HG02938 (cell line): ENCODE measurements around the gene RPS6KB2.
"Not testable (repeated sequence)": the region's sequence is repeated elsewhere in the genome, so short reads cannot be mapped to it uniquely, and the experiment has no call there.

Experiments used
- ATAC-seq: cut with Tn5 transposase; IDR thresholded peaks from one replicate; pipeline ENCODE4 v1.9.1; 2021; ENCODE audit warnings: mild to moderate bottlenecking, moderate library complexity; ENCODE audit not compliant: unreplicated experiment

The RPS6KB2 gene

DNA sequence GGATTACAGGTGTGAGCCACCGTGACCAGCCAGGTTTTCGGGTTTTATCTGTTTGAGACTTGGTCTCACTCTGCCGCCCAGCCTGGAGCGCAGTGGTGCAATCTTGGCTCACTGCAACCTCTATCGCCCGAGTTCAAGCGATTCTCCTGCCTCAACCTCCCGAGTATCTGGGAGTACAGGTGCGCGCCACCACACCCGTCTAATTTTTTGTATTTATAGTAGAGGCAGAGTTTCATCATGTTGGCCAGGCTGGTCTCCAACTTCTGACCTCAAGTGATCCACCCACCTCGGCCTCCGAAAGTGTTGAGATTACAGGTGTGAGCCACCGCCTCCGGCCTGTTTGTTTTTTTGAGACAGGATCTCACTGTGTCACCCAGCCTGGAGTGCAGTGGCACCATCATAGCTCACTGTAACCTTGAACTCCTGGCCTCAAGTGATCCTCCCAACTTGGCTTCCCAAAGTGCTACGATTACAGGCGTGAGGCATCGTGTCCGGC, 882 bp upstream of the RPS6KB2 start:
- ATAC-seq: not testable (repeated sequence)

DNA sequence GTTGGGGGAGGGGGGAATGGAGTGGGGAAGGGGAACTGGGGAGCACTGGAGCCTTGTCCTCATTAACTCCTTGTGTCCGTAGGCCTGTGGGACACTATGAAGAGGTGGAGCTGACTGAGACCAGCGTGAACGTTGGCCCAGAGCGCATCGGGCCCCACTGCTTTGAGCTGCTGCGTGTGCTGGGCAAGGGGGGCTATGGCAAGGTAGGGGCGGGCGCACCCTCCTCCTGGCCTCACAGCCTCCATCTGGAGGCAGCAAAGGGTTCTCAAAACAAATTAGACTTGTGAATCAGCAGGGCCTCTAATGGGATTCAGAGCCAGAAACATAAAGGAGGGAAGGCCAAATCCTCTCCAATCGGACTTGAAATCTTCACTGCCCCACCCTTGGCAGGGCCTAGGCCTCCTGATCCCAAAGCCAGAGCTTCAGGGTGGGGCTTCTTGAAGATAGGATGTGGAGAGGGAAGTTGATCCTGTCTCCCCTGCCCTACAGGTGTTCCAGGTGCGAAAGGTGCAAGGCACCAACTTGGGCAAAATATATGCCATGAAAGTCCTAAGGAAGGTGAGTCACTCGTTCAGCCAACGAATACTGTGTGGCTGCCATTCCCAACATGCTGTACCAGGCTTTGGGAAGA, 859 bp downstream of the RPS6KB2 start:
- ATAC-seq: no peak

DNA sequence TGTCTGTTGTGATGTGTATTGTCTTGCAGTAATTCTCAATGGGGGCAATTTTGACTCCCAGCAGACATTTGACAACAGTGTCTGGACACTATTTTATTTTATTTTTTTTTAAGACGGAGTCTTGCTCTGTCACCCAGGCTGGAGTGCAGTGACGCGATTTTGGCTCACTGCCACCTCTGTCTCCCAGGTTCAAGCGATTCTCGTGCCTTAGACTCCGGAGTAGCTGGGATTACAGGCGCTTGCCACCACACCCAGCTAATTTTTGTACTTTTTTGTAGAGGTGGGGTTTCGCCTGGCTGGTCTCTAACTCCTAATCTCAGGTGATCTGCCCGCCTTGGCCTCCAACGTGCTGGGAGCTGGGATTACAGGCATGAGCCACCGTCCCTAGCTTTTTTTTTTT, 1.4 kb downstream of the RPS6KB2 start:
- no peak for ATAC-seq

DNA sequence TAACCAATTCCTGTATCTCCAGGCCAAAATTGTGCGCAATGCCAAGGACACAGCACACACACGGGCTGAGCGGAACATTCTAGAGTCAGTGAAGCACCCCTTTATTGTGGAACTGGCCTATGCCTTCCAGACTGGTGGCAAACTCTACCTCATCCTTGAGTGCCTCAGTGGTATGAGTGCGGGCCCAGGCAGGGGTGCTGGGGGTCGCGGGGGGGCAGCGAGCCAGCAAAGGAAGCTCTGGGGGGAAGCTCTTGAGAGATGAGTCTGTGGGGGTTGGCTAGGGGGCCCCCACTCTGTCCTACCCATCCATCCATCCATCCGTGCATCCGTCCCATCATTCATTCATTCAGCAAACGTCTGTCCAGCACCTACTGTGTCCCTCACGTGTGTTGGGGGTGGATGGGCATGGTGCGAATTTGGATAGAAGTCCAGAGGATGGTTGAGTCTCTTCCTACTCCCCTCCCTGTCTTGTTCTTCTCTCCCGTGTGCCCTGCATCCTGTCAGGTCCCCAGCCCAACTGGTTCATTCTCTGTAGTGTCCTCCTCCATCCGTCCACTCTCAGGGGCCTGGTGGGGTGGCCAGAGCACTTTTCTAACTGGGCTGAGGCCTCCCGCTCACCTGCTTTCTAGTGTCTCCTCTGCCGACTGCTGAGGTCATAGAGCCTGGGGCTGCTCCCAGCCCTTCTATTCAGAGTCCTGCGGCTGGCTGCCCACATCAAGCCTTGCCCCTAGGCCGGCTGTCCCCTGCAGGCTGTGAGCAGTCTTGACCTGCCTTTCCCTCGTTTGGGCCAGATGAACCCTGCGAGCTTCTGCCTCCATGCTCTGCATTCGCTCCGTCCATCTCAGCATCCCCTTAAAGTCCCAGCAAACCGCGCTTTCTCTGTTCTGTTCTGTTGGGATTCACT, 3.3 kb downstream of the RPS6KB2 start:
- ATAC-seq: no peak

DNA sequence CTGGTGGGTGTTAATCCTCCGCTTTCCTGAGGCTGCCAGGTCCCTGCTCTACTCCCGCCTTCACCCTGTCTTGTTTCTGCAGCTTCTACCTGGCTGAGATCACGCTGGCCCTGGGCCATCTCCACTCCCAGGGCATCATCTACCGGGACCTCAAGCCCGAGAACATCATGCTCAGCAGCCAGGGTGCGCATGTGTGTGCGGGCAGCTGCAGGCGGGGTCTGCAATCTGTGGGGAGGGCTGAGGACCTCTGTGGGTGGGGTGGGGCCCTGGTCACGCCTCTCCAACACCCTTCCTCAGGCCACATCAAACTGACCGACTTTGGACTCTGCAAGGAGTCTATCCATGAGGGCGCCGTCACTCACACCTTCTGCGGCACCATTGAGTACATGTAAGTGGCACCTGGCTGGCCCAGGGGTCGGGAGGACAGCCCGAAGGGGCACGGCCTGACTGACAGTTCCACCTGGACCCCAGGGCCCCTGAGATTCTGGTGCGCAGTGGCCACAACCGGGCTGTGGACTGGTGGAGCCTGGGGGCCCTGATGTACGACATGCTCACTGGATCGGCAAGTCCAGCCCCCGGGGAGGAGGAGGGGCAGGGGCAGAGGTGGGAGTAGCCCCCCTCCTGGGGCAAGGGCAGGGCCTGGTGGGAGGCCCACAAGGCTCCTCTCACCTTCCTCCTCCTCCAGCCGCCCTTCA, 4.5 kb downstream of the RPS6KB2 start:
- no peak for ATAC-seq

DNA sequence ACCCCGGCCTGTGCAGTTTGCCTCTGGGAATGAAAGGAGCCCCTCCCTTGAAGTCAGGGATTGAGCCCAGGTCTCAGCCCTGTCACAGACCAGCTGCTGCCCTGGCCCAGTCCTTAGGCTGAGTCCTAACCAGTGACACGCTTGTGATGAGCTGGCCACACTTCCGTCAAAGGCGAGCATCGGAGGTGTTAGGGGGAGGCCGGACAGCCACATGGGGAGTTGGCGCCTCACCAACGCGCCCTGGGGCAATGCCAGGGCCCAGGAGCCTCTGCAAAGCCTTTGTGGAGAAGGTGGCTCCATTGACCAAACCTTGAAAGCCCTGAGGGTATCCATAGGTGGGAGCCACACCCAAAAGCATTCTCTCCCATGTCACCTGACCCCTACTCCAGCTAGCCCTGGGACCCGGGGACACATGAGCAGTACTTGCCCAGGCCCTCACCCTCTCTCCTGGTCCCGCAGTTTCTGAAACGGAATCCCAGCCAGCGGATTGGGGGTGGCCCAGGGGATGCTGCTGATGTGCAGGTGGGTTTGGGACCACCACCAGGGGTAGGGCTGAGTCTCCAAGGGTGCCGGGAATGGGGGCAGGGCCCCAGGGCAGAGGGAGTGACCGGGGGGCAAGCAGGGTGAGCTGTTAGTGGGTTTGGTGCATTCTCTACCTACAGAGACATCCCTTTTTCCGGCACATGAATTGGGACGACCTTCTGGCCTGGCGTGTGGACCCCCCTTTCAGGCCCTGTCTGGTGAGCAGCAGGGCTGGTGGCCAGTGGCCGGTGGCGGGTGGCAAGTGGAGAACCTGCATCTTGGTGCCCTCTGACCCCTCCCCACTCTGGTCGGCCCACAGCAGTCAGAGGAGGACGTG, 5.5 kb downstream of the RPS6KB2 start:
- ATAC-seq: no peak

DNA sequence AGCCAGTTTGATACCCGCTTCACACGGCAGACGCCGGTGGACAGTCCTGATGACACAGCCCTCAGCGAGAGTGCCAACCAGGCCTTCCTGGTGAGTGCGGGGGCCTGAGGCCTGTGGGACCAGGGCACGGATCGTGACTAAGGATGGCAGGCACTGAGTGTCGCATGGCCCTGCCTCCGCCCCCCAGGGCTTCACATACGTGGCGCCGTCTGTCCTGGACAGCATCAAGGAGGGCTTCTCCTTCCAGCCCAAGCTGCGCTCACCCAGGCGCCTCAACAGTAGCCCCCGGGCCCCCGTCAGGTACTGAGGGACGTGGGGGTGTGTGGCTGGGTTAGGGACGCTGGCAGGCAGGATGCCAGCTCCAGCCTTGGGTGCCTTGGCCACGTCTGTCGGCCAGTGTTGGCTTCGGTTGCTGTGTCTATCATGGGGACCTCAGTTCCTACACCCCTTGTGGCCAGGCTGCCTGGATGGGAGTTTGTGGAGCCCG, 6.1 kb downstream of the RPS6KB2 start:
- ATAC-seq: no peak

DNA sequence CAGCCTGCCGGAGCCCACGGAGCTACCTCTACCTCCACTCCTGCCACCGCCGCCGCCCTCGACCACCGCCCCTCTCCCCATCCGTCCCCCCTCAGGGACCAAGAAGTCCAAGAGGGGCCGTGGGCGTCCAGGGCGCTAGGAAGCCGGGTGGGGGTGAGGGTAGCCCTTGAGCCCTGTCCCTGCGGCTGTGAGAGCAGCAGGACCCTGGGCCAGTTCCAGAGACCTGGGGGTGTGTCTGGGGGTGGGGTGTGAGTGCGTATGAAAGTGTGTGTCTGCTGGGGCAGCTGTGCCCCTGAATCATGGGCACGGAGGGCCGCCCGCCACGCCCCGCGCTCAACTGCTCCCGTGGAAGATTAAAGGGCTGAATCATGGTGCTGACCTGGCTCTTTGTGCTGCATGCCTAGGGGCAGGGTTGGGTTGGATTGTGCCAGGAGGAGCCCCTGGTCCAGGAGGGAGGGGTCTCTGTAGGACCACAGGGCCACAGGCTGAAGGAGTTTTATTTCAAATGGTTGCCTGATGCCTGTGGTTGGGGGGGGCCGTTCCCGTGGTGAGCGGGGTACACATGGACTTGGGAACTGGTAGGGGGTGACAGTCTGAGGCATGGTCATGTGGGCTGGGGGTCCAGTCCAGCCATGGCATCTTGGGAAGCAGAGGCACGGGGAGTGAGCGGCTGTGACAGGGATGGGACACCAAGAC, 6.9 kb downstream of the RPS6KB2 start:
- no peak for ATAC-seq

DNA sequence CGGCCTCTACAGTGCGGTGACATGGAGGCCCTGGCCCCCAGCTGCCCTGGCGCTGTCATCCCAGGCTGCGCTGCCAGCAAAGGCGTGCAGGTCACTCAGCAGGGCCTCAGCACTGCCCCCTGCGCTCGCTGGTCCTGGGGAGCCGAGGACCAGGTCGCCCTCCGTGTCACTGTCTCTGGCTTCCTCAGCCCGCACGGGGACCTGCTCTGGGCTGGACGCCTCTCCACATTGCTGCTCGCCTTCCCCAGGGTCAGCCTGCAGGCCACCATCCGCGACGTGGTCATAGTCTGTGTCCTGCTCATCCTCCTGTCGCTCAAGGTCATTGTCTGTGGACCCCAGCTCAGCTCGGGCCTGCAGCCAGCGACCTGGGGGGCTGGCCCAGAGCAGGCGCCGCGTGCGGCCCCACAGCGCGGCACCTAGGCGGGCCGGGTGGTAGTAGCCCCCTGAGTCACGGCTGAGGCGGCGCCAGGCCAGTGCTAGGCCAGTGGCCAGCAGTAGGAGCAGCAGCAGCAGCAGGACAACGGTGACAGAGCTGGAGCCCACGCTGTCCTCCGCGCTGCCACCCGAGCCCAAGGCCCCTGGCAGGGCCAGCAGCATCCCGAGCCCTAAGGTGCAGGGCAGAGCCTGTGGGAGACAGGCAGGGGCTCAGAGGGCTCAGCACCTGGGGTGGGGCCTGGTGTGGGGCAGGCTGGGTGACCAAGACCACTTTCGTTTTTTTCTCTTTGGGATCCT, 7.6 kb downstream of the RPS6KB2 start:
- ATAC-seq: no peak

DNA sequence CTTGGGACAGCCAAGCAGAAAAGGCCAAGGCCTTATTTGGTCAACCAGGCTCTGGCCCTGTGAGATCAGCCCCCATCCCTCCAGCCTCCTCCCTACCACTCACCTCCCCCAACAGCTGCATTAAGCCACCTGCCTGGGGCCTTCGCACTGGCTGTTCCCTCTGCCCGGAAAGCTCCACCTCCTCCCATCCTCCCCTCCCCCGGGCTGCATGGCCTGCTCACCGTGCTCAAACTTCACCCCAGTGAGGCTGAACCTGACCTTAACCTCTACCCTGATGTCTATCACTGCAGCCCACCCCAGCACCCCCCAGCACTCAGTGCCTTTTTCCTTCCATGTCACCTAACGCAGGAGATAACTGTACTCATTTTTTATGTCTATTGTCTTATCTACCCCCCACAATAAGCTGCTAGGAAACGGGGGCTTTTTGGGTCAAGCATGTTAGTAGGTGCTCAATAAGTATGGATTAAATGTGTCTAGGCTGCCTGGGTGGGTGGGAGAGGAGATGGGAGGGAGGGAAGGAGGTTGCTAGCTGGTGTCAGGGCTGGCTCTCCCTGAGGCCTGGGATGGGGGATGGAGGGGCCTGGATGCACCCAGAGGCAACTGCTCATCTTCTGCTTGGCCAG, 8.3 kb downstream of the RPS6KB2 start:
- no peak for ATAC-seq

DNA sequence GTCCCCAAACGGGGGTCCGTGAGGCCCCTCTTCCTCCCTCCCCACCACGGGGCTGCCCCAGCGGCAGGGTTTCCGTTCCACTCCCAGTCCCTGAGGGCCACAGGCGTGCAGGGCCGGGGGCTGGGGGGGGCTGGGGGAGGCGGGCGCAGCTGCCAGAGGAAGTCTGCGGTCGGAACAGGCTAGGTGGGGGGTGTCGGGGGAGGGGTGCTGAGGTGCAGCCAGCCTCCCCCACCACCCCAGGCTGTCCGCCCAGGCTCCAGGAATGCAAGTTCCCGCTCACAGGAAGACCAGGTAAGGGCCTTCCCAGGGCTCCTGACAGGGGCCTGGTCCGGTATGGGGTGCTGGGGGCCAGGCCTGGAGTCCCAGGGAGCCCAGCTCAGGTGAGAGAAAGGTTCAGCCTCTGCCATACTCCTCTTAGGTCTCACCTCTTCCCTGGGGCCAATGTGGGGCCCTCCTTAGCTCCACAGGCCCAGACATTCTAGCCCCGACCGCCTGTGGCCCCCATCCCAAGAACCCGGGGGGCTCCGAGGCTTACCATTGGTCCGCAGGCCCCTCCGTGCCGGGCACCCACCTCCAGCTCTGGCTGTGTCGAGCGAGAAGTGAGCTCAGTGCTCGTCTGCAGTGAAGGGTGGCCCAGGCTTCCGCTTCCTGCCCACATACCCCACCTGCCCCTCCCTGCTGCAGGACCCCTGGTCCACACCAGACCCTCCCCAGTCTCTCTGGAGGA, 9.0 kb downstream of the RPS6KB2 start, which contains the start of gene PTPRCAP:
TSS of gene PTPRCAP (minus strand) at position 601 of the 727 bp plus-strand sequence. CDS start at position 538, 63 bp downstream.
- no peak for ATAC-seq

DNA sequence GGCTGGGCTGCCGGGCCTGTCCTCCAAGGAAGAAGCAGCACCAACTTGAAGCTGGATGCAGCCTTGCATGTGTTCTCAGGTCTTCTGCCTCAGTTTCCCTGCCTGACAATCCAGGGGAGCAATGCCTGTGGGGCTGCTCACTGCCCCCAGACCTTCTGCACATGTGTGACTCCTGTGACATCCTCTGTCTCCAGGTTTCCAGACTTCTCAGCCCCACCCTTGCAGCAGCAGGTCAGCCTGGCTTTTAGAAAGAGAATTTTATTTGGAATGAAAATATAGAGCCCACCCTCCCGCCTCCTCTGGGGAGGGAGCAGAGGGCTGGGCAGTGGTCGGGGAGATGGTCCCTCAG, 9.5 kb downstream of the RPS6KB2 start:
- ATAC-seq: no peak

DNA sequence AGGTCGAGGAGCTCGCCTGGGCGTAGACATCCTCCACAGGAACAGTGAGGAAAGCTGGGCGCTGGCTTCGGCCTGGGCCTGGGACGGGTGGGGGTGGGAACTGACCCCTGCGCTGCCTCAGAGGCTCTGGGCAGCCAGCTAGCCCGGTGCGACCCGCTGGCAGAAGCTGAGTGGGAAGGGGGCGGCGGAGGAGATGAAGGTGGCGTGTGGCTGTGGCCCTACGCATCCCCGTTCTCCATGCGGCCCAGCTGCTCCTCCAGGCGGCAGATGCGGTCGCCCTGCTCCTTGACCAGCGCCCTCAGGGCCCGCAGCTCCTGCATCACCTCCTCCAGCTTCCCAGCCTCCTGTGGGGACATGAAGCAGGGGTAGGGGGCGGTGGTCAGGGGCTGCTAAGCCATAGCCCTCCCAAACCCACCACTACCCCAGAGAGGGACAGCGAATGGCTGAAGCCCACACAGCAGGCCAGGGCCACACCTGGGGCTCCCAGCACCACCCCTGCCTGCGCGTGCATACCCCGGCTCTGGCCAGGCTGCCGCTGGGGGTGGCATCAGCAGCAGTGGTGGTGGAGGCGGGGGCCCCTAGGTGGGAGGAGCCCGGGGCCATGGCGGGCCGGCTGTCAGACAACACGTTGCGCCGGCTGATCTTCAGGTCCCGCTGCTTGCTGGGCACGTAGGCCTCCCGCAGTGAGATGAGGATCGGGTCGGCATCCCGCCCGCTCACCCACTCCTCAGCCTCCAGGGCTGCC, 10.0 kb downstream of the RPS6KB2 start:
- ATAC-seq: no peak

DNA sequence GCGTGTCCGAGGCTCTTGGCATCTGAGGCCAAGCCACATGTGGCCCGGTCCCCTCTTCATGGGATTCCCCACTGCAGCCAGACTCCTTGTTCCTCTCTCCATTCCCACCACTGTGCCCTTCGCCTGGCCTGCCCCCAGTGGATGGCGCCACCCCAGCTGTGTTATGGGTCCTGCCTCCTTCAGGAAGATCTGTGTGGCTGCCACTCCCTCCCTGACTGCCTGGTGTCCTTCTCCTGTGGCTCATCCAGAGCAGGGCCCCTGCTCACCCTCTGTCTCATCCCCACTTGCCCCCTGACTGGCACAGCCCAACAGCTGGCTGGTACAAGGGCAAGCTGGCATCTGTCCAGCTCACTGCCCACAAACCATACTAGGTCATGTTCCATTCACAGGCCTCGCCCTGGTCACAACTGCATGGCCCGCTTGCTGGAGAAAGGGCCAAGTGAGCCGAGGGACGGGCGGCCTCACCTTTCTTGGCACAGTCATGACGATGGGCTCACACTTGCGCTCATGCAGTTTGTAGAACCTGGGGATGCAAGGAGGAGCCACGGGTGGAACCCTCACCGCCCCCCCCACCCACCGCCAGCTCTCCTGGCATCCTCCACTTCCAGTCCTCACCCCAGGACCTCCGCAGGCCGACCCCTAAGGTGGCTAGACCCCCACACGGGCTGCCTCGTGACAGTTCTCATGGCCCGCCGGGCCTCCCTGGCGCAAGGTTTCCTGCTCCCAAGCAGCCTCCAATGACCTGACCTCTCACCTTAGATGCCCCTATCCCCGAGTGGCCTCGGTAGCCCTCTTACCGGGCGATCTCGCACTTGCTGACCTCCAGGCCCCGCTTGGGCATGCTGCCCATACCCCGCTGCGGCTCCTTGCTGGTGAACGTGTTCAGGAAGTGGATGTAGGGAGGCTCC, 11.3 kb downstream of the RPS6KB2 start:
- no peak for ATAC-seq

DNA sequence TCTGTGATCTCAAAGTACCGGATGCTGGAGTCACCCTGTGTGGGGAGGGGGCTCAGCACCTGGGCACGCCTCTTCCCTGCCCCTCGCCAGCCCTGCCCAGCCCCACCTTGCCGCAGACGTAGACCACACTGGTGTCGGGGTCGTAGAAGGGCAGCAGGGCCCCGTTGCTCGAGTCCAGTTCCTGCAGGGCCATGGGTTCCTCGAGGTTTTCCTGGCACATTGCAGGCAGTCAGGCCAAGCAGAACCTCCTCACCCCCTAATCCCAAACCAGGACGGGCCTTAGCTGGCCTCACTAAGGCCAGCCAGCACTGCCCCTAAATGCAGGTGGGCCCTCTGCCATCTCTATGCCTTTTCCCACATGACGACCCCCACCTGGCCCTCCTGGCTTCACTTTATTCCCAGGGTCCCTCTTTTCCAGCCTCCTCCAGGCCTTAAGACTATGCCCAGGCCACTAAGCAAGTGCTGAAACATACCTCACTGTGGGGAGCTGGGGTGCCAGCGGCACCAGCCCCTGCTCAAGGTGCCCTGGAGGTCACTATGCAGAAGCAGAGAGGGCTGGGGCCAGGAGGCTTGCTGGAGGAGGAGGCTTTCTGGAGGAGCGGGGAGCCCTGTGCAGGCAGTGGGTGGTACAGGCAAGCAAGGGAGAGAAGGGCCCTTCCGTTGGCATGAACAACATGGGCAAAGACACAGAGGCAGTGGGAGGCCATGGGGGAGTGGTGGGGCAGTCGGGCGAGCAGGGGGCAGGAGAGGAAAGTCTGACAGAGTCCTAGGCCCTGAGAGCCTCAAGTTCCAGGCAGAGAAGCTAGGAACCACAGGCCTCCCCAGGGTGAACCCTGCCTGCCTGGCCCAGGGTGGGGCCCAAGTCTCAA, 12.2 kb downstream of the RPS6KB2 start:
- no peak for ATAC-seq
